OCI-M1 (cell line): Measurements from ENCODE around the gene BIRC7.

Experiments
- DNase-seq: peaks from one replicate; lab custom pipeline; 2025; lab: John Stamatoyannopoulos, UW

BIRC7 gene

DNA sequence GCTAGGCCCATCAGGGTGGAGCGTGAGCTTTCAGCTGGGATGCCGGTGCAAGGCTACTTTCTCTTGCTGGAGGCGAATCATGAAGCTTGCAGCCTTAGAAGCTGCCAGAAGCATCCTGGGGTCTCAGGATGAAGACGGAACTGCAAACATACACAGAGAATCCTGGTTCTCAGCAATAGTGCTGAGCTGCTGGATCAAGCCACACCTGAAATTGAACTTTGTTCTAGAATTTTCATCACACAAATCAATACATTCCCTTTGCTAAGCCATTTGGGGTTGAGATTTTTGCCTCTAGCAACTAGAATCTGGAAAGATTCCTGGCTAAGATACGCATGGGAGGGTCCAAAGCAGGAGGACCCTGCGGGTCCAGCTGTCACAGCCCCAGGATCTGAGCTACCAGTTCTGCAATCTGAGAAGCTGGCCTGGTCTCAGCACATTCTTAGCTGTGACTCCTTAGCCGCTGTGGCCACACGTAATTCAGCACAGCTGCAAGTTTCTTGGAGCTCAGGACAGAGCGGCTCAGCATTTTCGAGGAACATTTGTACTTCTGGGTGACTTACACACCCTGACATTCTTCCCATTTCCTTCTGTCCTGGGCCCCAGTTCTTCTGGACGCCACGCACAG, 30.3 kb downstream of the BIRC7 start:
- no peak for DNase-seq

- no peak for DNase-seq
Measured at GRCh38 chr20:63267691-63268090, 32.0 kb downstream of the BIRC7 start.

GRCh38 chr20:63268256-63268655, 32.6 kb downstream of the BIRC7 start:
- DNase-seq: no peak

DNA sequence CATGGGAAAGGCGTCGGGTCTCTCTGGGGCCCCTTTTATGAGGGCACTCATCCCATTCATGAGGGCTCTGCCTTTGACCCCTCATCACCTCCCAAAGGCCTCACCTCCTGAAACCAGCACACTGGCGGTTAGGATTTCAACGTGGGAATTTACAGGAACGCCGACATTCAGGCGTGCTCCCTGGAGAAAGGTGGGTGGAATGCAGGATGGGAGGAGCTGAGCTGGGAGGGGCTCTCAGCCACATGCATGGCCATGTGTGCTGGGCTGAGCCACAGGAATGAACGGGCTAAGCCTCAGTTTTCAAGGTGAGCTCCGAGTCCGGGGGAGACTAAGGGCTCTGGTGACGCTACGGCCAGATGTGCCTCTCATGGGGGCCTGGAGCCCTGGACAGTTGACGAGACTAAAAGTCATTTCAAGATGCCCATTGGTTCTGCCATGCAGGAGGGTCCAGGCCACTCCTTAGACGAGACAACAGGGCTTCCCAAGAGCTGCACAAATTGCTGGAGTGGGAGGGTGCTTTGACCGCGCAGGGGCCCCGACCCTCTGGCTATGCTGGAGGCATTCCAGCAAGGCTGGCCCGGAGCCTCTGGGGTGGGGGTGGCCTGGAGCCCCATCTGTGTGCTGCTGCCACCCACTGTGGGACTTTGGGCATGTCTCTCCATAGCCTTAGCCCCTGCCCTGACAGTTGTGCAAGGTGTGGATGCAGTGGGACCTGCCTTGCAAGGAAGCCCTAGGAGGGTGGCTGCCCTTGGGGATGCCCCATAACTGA, 33.1 kb downstream of the BIRC7 start:
- DNase-seq: no peak

DNA sequence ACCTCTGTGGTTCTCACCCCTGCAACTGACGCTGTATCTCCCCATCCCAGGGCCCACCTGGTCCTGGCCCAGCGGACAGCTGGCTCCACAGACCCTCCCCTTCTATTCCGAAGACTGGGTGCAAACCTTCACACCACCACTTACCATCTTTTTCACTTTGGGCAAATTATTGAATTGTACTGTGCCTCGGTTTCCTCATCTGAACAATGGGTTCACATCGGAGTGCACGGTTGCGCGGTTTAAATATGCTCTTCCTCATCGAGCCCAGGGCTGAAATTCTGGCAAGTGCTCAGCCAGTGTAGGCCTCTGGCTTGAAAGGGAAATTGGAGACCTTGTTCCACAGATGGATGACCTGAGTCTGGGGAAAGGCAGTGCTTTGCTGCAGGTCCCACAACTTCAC, 34.0 kb downstream of the BIRC7 start:
- no peak for DNase-seq

- DNase-seq: no peak
Measured at GRCh38 chr20:63270606-63271325, 35.1 kb downstream of the BIRC7 start.

- peak; percentile 93 for DNase-seq
Measured at GRCh38 chr20:63272105-63273058, 36.7 kb downstream of the BIRC7 start, which contains the start of gene ARFGAP1. TSS of gene ARFGAP1 (plus strand) at chr20:63272813. CDS start at chr20:63275581, 2,768 bp downstream.

- no peak for DNase-seq
Measured at GRCh38 chr20:63273059-63273579, 37.4 kb downstream of the BIRC7 start.

GRCh38 chr20:63273635-63274380, 38.1 kb downstream of the BIRC7 start:
- peak; percentile 44 for DNase-seq

DNA sequence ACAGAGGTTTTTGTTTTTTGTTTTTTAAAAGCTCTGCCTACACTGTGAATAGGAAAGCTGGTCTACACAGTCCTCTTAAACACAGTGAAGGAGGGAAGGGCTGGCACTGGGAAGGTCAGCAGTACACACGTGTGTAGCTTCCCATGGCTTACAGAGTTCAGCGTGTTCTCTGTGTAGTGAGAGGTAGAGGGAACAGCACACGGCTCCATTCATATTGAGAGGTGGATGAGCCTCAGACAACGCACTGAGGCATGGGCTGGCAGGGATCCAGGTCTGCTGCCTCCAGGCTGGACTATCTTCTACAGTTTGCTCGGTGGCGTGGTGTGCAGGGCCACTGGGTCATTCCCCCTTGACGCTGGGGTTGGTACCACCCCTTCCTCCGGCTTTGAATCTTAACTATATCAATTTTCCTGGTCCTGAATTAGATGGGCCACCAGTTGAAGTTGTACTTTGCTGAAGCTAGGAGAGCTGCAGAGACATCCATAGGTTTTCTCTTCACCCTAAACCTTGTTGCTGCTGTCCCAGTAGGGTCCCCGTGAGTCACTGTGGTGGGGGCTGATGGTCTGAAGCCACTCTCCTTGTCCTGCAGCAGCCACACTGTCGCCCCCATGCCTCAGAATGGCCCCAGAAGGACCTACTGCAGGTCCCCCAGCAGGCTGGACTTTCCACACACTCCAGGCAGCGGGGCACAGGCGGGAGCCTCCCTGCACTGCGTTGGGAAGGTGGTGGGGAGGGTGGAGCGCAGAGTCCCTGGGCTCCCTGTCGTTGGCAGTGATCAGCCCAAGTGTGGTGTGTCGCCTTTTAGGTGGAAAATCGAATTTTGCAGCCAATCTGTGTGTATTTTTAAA, 38.9 kb downstream of the BIRC7 start:
- no peak for DNase-seq

GRCh38 chr20:63275825-63276224, 40.1 kb downstream of the BIRC7 start:
- no peak for DNase-seq

- DNase-seq: no peak
Measured at GRCh38 chr20:63276956-63277355, 41.3 kb downstream of the BIRC7 start.

DNA sequence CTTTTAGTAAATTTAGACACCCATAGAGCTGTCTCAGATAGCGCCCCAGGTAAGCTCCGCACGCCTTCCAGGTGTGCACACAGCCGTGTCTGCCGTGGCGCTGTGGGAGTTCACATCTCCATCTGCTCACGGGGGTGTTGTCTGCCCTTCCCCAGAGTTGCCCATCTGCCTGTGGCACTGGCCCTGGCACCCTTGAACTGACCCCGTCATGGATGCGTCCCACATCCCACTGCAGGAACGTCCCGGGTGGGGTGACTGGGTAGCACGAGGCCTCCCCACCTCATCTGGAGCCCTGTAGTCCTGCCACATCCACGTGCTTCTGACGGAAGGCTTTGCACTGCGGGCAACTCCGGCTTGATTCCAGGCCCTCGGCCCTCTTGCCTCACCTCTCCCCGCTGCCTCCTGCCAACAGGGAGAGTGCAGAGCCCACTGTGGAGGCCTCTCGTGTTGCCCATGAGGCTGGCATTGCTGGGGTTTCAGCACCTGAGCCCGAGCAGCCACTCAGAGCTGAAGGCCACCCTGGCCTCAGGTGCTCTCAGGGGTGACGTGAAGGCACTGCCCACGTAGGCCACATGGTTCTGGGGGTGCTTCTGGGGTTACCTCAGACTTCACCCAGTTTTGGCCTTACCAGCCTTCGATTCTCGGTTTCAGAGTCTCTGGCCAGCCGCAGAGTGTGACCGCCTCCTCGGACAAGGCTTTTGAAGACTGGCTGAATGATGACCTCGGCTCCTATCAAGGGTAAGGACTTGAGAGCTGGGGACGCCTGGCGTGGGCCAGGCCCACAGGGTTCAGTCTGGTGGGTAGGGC, 42.0 kb downstream of the BIRC7 start:
- DNase-seq: no peak

DNA sequence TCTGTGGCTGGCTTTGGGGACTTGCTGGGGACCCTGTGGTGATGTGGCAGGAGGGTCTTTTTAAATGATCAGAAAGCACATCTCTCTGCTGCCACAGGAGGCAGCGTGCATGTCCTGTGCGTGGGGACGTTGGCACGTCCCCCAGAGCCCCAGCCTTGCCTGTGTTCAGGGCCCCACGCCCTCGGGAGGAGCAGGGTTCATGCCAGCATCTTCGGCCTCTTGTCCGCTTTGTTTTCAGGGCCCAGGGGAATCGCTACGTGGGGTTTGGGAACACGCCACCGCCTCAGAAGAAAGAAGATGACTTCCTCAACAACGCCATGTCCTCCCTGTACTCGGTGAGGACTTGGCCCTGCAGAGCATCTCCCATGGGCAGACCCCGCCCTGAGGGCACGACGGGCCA, 43.0 kb downstream of the BIRC7 start:
- no peak for DNase-seq

DNA sequence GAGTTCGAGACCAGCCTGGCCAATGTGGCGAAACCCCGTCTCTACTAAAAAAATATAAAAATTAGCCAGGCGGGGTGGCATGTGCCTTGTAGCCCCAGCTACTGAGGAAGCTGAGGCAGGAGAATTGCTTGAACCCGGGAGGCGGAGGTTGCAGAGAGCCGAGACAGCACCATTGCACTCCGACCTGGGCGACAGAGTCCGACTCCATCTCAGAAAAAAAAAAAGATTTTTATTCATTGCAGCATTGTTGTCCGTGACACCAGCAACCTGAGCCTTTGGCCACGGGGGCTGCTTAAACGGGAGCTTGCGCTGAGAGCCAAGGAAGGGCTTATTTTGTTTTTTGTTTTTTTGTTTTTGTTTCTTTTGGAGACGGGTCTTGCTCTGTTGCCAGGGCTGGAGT, 44.2 kb downstream of the BIRC7 start:
- no peak for DNase-seq

GRCh38 chr20:63280371-63280770, 44.7 kb downstream of the BIRC7 start:
- DNase-seq: no peak

GRCh38 chr20:63280929-63281545, 45.3 kb downstream of the BIRC7 start:
- no peak for DNase-seq
